A549 (cell line): ENCODE data around the gene ZBED5. TPM values are rescaled to one million over a fixed set of nuclear protein-coding genes. Genes with fewer than 3 reads are reported as not detected.
A peak's percentile ranks its signal among the peaks of the same experiment; 100 is the strongest.

Experiments
- ATAC-seq, 2 experiments: fragments of 200-7000 bp in 1 of 2; fragments of >200 bp in 1 of 2; cut with Nextera tagmentation in 1 of 2; cut with Tn5 transposase in 1 of 2; 3 replicates each; pipeline versions ENCODE4 v1.8.0 to v1.9.1; 2018 to 2020; ENCODE audit warnings: mild to moderate bottlenecking in 1 of 2, moderate library complexity in 1 of 2
- CTCF ChIA-PET: fragments of 300-600 bp; sonication (Branson Sonifier 250); formaldehyde crosslinking; extraction: SDS; loops from one replicate; lab custom pipeline; 2021; ENCODE audit warnings: antibody characterized with exemption, inconsistent platforms; lab: Yijun Ruan, JAX
- POLR2A ChIA-PET: fragments of 350-600 bp; formaldehyde crosslinking; extraction: SDS; loops from one replicate; lab custom pipeline; 2021; ENCODE audit warnings: antibody characterized with exemption, inconsistent platforms; lab: Yijun Ruan, JAX
- DNase-seq, 2 experiments: peaks; one replicate each; pipeline versions ENCODE4 v3.0.0 to v3.0.0-alpha.2; 2011 to 2016; ENCODE audit warnings: low read depth in 1 of 2, low spot score in 1 of 2
- FAIRE-seq: peaks from 2 replicates; lab custom pipeline; 2011; peaks lifted over from hg19 to GRCh38; lab: Jason Lieb, UNC
- H3K27ac ChIP-seq, 2 experiments: fragments of >200 bp; sonication (Bioruptor Twin); formaldehyde crosslinking; 3 replicates each; pipeline ENCODE4 v1.5.1; 2016 to 2017
- H3K4me1 ChIP-seq: fragments of >200 bp; sonication (Bioruptor Twin); formaldehyde crosslinking; 3 replicates; pipeline ENCODE4 v1.6.1; 2016
- H3K4me2 ChIP-seq: fragments of >200 bp; sonication (Bioruptor Twin); formaldehyde crosslinking; 3 replicates; pipeline ENCODE4 v1.6.1; 2016
- H3K4me3 ChIP-seq: fragments of >200 bp; sonication (Bioruptor Twin); formaldehyde crosslinking; 3 replicates; pipeline ENCODE4 v1.5.1; 2016
- H3K9me3 ChIP-seq: fragments of >200 bp; sonication (Bioruptor Twin); formaldehyde crosslinking; 3 replicates; pipeline ENCODE4 v1.6.1; 2016
- BCL3 ChIP-seq: fragments of >200 bp; sonication (Bioruptor Twin); formaldehyde crosslinking; IDR thresholded peaks from 3 replicates; pipeline ENCODE4 v1.6.1; 2016
- CHD2 ChIP-seq: fragments of 150-350 bp; IDR thresholded peaks from 2 replicates; pipeline ENCODE4 v1.6.1; 2014; ENCODE audit warnings: low read length; ENCODE audit not compliant: partially characterized antibody
- E2F6 ChIP-seq: IDR thresholded peaks from 2 replicates; pipeline ENCODE4 v1.6.1; 2012; ENCODE audit warnings: low read depth, borderline replicate concordance
- EHF ChIP-seq: fragments of 250-450 bp; sonication (Bioruptor Pico); IDR thresholded peaks from 2 replicates; pipeline ENCODE4 v1.5.0; 2020; ENCODE audit warnings: mild to moderate bottlenecking
- EP300 ChIP-seq, 2 experiments: fragments of >200 bp; sonication (Bioruptor Twin); formaldehyde crosslinking; IDR thresholded peaks; 2 replicates in 1 of 2; 3 replicates in 1 of 2; pipeline ENCODE4 v1.6.1; 2016 to 2017
- ESRRA ChIP-seq: fragments of 150-350 bp; IDR thresholded peaks from 2 replicates; pipeline ENCODE4 v1.6.1; 2014; ENCODE audit warnings: mild to moderate bottlenecking, low read length, borderline replicate concordance
- FOSB ChIP-seq: fragments of 250-450 bp; sonication (Bioruptor Pico); IDR thresholded peaks from 2 replicates; pipeline ENCODE4 v1.5.0; 2020; ENCODE audit warnings: mild to moderate bottlenecking, moderate library complexity
- FOXS1 ChIP-seq: fragments of 250-450 bp; sonication (Bioruptor Pico); IDR thresholded peaks from 2 replicates; pipeline ENCODE4 v1.5.0; 2020; ENCODE audit warnings: mild to moderate bottlenecking, moderate library complexity
- JUN ChIP-seq, 2 experiments: fragments of >200 bp; sonication (Bioruptor Twin); formaldehyde crosslinking; IDR thresholded peaks; 2 replicates in 1 of 2; 3 replicates in 1 of 2; pipeline ENCODE4 v1.6.1; 2016 to 2017
- MAFK ChIP-seq: fragments of 450-650 bp; IDR thresholded peaks from 2 replicates; pipeline ENCODE4 v1.6.1; 2014; ENCODE audit not compliant: partially characterized antibody
- RAD21 ChIP-seq, 2 experiments: fragments of >200 bp in 1 of 2; sonication (Bioruptor Twin) in 1 of 2; formaldehyde crosslinking in 1 of 2; IDR thresholded peaks in 1 of 2; conservative IDR thresholded peaks in 1 of 2; 2 replicates in 1 of 2; 3 replicates in 1 of 2; pipeline ENCODE4 v1.6.1; 2012 to 2018; ENCODE audit warnings: inconsistent platforms in 1 of 2
- SMC3 ChIP-seq: fragments of >200 bp; sonication (Bioruptor Twin); formaldehyde crosslinking; IDR thresholded peaks from 3 replicates; pipeline ENCODE4 v1.6.1; 2018; ENCODE audit warnings: inconsistent platforms
- TFCP2L1 ChIP-seq: fragments of 250-450 bp; sonication (Bioruptor Pico); IDR thresholded peaks from 2 replicates; pipeline ENCODE4 v1.5.0; 2021; ENCODE audit warnings: mild to moderate bottlenecking
- ZFP36 ChIP-seq: fragments of 450-650 bp; IDR thresholded peaks from 2 replicates; pipeline ENCODE4 v1.6.1; 2014; ENCODE audit warnings: borderline replicate concordance; ENCODE audit not compliant: partially characterized antibody
- WGBS: methylation state at CpG from one replicate; pipeline ENCODE4 v1.1.6; 2017; ENCODE audit errors: missing lambda C conversion rate; 5-methylcytosine and 5-hydroxymethylcytosine counted together
- polyA plus RNA-seq, 4 experiments: library from polyadenylated mRNA; depleted of rRNA in 3 of 4; stranded (reverse); fragments of >200 nt; fragmentation: RNase III in 1 of 4; extraction: RNeasy Plus Mini Kit Qiagen cat#74134 plus additional on column Dnase treatment in 1 of 4; gene quantifications; 2 replicates in 3 of 4; 3 replicates in 1 of 4; pipeline ENCODE4 v1.2.3, GENCODE V29; 2011 to 2017
- TF ChIP-seq, protein P1 (sequence below): fragments of 200-600 bp; sonication (generic); IDR thresholded peaks from 2 replicates; pipeline ENCODE4 v1.6.1; 2016; ENCODE audit warnings: antibody characterized with exemption, mild to moderate bottlenecking, moderate library complexity

The ZBED5 gene
- polyA plus RNA-seq, 2 of the 4 experiments (the other 2 are of a cell fraction), result 60.6 to 132 TPM

DNA sequence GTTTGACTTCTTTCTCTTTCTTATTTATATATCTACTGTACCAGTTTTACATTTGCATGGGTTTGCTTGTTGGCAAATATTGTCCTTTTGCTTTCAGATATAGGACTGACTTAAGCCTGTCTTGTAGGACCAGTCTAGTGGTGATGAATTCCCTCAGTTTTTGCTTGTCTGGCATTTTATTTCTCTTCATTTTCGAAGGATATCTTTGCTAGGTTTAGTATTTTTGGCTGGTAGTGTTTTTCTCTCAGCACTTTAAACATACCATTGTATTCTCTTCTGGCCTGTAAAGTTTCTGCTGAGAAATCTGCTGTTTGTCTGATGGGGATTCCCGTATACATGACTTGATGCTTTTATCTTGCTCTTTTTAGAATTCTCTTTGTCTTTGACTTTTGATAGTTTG lies 14.2 kb upstream of the ZBED5 start:
- Histone ChIP-seq H3K4me3 (no peak overlapping the region), H3K4me2 (no peak overlapping the region), H3K9me3 (peaks cover 25% of the 10 kb centered on the region), H3K27ac (no peak overlapping the region), H3K4me1 (peaks cover 41% of the 10 kb centered on the region)
- FAIRE-seq (no peak), DNase-seq (no peak), ATAC-seq (no peak)
- ChIA-PET CTCF (no interaction called here), POLR2A (no interaction called here)
- TF ChIP-seq MAFK (peak; percentile 83), SMC3 (no peak)
- WGBS, result 97% methylated on average over 2 of the region's 2 CpGs

DNA sequence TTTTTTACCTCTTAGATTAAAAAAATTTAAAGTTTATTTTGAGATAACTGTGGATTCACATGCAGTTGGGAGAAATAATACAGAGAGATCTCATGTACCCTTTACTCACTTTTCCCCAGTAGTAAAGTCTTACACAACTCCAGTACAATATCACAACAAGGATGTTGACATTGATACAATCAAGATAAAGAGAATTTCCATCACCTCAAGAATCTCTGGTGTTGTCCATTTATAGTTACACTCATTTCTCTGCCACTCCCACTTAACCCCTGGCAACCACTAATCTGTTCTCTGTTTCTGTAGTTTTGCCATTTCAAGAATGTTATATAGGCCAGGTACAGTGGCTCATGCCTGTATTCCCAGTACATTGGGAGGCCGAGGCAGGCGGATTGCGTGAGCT lies 10.5 kb upstream of the ZBED5 start:
- peaks cover 23% of the 10 kb centered on the region for H3K4me1 ChIP-seq
- 0 out of 3 replicates have a peak overlapping the region, but pooled peaks have one; percentile 16 for H3K4me2 ChIP-seq
- H3K4me3 ChIP-seq, result no peak overlapping the region
- no peak for TF ChIP-seq JUN (IDR thresholded peaks at IDR 0.05)
- TF ChIP-seq FOXS1, result no peak
- no peak for TF ChIP-seq ZFP36
- TF ChIP-seq RAD21 (conservative IDR thresholded peaks at IDR 0.05 in 1 of 2, IDR thresholded peaks at IDR 0.05 in 1 of 2), result no peak
- TF ChIP-seq FOSB (CRISPR knock-in tag), result no peak
- no peak for TF ChIP-seq CHD2
- peaks cover 11% of the 10 kb centered on the region for H3K9me3 ChIP-seq
- ATAC-seq (no peak), DNase-seq (no peak), FAIRE-seq (no peak)
- CTCF ChIA-PET, result interaction anchor here (1.8 kb wide), 1 partner anchor 11 kb away, joined by 8 read pairs; no protein-coding TSS in a partner anchor
- WGBS, result 98% methylated on average over 3 of the region's 3 CpGs
- POLR2A ChIA-PET, result no interaction called here
- H3K27ac ChIP-seq, result peak overlapping the region in 1 of 2 experiments; percentile 36; a peak in 2 of 6 replicates

DNA sequence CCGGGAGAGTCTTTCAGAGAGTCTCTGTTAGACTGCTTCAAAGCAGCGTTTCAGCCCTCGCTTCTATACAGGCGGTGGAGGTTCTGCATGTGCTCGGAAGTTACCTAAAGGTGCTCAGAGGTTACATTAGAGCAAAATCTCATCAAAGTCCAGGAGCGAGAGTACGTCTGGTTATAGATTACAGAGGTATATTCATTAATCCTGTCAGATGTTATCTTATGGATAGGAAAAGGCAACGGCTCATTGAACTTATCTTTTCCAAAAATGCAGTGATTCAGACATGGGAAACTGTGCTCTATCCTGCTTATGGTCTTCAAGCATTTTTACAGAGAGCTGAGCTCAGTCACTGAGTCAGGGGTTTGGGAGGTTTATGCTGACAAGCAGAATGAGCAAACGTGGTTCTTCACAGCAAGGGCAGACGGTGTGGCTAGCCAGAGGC lies 9.1 kb upstream of the ZBED5 start:
- Histone ChIP-seq H3K9me3 (peaks cover 3% of the 10 kb centered on the region; the same call in 1 of the 3 replicates), H3K4me2 (peak overlapping the region; percentile 30), H3K4me3 (no peak overlapping the region), H3K27ac (peak overlapping the region; percentile 46 to 62; a peak in 4 of 6 replicates), H3K4me1 (peaks cover 32% of the 10 kb centered on the region)
- 78% methylated on average over 10 of the region's 10 CpGs for WGBS
- ChIA-PET POLR2A (interaction anchor here (1.3 to 2.0 kb wide), 2 partner anchors 9 to 58 kb away, joined by 6 to 7 read pairs; partner anchors contain the start of genes EIF4G2 and ZBED5), CTCF (interaction anchor here (0.8 kb wide), 1 partner anchor 12 kb away, joined by 3 read pairs; no protein-coding TSS in a partner anchor)
- ATAC-seq (peak in 1 of 2 experiments; percentile 56; a peak in 3 of 6 replicates), DNase-seq (no peak), FAIRE-seq (peak; percentile 13)
- TF ChIP-seq MAFK (peak; percentile 83), SMC3 (no peak)

DNA sequence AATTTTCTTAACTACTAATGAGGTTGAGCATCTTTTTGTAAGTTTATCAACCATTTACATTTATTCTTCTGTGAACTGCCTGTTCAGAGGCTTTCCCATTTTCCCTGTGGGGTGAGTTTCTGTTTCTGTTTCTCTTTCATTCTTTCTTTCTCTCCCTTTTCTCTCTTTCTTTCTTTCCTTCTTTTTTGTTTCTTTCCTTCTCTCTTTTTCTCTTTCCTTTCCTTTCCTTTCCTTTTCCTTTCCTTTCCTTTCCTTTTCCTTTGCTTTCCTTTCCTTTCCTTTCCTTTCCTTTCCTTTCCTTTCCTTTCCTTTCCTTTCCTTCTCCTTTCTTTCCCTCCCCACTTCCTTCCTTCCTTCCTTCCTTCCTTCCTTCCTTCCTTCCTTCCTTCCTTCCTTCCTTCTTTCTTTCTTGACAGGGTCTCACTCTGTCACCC lies 8.0 kb upstream of the ZBED5 start:
- DNase-seq, result no peak
- H3K4me3 ChIP-seq, result no peak overlapping the region
- H3K27ac ChIP-seq, result peak overlapping the region in 1 of 2 experiments; percentile 15; a peak in 1 of 6 replicates
- ChIA-PET POLR2A (no interaction called here), CTCF (no interaction called here)
- no peak for FAIRE-seq
- peaks cover 32% of the 10 kb centered on the region for H3K4me1 ChIP-seq
- no peaks in the 10 kb centered on the region for H3K9me3 ChIP-seq
- no peak overlapping the region for H3K4me2 ChIP-seq
- TF ChIP-seq EHF (CRISPR knock-in tag) (no peak), EP300 (IDR thresholded peaks at IDR 0.05) (no peak), BCL3 (no peak), MAFK (no peak), E2F6 (no peak), TFCP2L1 (CRISPR knock-in tag) (no peak), FOSB (CRISPR knock-in tag) (no peak), ESRRA (no peak)
- TF ChIP-seq, protein P1, sequence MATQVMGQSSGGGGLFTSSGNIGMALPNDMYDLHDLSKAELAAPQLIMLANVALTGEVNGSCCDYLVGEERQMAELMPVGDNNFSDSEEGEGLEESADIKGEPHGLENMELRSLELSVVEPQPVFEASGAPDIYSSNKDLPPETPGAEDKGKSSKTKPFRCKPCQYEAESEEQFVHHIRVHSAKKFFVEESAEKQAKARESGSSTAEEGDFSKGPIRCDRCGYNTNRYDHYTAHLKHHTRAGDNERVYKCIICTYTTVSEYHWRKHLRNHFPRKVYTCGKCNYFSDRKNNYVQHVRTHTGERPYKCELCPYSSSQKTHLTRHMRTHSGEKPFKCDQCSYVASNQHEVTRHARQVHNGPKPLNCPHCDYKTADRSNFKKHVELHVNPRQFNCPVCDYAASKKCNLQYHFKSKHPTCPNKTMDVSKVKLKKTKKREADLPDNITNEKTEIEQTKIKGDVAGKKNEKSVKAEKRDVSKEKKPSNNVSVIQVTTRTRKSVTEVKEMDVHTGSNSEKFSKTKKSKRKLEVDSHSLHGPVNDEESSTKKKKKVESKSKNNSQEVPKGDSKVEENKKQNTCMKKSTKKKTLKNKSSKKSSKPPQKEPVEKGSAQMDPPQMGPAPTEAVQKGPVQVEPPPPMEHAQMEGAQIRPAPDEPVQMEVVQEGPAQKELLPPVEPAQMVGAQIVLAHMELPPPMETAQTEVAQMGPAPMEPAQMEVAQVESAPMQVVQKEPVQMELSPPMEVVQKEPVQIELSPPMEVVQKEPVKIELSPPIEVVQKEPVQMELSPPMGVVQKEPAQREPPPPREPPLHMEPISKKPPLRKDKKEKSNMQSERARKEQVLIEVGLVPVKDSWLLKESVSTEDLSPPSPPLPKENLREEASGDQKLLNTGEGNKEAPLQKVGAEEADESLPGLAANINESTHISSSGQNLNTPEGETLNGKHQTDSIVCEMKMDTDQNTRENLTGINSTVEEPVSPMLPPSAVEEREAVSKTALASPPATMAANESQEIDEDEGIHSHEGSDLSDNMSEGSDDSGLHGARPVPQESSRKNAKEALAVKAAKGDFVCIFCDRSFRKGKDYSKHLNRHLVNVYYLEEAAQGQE, result no peak
- ATAC-seq, result no peak
